ENCODE results near the gene TTF1.

The TTF1 gene

DNA sequence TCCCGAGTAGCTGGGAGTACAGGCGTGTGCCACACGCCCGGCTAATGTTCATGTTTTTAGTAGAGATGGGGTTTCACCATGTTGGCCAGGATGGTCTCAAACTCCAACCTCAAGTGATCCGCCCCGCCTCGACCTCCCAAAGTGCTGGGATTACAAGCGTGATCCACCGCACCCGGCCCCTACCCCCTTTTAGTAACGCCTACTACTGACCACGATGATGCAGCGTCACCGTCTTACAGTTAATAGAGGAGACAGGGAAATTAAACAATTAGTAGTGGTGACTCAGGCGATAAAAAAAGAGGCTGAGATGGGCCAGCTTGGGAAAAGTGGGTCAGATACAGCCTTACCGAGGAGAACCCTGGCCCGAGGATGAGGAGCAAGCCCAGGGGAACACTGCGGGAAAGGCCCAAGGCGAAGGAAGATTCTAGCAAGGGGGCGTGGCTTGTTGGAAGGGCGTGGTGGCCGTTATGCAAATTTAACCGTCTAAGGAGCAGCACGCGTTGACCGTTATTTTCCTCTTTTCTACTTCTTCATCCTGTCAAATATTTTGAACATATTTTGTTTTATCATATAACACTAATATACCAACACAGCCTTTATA lies 50.2 kb downstream of the TTF1 start:
- DNase-seq, result no peak

DNA sequence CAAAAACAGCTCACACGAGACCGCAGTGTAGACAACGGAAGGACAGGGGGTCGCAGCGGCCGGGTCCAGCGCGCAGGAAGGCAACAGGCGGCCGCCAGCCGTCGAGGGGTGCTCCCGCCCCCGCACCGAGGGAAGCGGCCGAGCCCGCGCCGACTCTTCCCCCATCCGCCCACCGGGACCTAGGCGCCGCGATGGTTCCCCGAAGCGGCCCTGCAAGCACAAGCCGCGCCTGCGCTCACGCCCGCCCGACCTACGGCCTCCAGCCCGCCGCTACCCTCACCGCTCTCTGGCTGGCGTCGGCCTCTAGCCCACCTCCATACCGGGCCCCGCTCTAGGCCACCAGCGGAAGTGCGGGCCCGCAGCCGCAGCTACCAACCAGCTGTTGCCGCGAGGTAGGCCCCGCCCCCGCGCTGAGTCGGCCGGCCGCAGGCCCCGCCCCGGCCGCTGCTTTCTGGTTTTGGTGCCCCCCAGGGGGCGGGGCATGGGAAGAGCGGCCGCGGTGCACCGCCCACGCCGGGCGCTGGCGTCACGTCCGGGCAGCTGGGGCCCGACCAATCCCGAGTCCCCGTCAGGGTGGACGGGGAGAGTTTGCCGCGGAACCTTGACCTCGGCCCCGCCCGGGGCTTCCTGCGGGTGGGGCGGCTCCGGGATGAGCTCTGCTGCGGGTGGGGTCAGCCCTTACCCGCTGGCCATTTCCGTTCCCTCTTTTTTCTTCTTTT lies 51.8 kb downstream of the TTF1 start, which contains the start of gene SETX:
SETX (minus strand) TSS at position 350 of the 719 bp plus-strand sequence. CDS start 5,558 bp downstream, outside the sequence.
- peak; percentile 91 to 98 (median 95) for DNase-seq

DNA sequence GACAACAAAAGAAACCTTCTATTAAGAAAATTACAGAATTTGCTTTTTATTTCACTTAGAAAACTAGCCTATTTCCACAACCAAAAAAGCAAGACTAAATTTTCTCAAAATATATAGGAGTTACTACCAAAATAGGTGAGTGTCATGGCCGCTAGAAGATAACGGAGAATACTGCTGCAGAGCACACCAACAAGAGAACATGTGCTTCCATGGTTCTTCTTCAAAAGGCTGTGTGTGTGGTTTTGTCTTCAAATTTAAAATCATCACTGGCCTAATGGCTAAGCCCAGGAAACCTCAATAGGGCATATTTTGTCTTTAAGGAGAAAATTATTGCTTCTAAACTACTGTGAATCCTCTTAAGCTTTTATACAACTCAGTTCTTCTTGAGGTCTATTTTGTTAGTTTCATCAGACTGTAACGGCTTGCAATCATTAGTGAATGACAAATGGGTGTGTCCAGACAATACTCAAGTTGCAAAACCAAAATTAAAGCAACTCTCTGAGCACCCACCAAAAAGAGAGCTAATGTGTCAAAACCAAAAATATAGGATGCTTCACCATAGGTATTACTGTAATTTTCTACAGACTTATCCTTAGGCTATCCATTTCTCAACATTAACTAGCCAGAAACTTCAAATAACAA lies 55.1 kb downstream of the TTF1 start:
- no peak for DNase-seq

DNA sequence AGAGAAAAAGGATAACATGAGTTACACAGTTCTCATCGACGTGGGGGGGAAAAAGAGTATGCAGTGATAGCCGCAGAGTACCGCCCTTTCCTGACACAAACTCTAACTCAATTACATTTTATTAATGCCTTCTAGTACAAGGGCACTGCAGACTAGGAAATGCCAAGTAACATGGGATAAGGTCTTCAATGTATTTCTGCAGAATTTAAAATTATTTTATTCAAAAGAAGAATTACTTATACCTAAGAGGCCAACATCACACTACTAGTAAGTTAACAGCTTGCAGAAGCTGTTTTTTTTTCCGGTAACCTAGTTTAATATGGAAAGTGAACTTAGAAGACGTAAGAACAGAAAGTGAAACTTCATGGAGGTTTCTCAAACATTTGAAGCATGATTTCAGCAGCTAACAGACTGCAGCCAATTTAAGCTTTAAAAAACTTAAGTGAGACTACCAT lies 55.8 kb downstream of the TTF1 start:
- DNase-seq, result no peak

DNA sequence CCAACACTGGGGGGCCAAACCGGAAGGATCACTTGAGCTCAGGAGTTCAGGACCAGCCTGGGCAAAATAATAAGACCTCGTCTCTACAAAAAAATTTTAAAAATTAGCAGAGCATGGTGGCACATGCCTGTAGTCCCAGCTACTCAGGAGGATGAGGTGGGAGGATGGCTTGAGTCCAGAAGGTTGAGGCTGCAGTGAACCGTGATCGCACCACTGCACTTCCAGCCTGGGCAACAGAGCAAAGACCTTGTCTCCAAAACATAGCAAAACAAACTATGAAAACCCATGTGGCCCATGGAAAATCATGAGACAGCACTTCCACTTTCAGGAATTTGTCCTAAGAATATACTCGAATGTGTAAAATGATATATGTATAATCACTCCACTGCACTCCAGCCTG lies 58.0 kb downstream of the TTF1 start:
- no peak for DNase-seq

DNA sequence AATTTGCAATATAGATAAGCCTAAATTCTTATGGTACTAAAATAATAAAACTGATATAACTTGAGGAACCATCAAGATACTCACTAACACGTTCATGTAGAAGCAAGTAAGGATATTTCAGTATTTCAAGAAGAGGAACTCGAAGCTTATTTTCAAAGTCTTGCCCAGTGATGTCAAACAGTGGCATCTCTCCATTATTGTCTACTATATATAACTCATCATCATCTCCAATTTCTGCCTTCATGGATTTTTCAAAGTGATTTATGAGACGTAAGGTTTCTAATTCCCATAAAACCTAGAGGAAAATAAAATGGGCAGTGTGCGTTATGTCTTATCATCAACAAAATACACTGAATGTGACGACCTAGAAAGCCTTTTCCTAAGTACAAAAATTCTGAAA lies 60.5 kb downstream of the TTF1 start:
- no peak for DNase-seq

DNA sequence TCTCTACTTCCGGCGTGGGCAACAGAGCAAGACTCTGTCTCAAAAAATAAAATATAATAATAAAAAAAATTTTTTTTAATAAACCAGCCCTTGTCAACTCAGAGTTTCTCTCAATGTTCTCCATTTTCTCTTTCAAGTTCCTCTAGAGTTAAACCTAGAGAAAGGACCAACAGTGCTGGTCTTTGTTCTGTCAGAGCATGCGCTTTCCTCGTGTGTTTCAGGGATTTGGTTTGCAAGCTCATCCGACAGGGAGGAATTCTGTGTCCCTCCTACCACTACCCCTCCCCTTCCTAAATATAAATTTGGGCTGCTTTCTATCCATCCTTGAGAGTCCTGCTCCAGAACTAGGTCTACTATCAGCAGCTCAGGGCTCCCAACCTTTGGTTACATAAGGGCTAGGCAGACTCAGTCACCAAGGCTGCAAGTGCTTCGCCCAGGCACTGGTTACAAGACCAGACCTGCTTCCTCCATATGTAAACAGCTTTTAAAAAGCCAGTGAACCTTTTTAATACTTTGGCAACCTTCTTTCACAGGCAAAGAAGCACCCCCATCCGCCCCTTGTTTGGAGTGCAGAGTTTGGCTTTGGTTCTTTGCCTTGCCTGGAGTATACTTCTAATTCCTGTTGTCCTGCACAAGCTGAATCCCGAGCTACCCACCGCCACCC lies 65.3 kb downstream of the TTF1 start:
- DNase-seq, result no peak

DNA sequence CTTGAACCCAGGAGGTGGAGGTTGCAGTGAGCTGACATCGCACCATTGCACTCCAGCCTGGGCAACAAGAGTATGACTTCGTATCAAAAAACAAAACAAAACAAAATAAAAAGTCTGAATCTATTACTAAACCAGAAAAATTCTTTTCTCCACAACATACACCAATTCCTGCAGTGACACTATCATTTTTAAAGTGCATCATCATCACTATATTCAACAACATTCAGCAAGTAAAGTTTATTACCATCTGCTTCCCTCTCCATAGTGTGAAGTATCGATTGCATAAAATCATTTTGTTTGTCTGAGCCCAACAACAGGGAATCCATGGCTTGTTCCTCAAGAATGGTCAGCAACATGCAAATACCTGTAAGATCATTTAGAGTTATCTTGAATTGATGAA lies 72.3 kb downstream of the TTF1 start:
- no peak for DNase-seq

DNA sequence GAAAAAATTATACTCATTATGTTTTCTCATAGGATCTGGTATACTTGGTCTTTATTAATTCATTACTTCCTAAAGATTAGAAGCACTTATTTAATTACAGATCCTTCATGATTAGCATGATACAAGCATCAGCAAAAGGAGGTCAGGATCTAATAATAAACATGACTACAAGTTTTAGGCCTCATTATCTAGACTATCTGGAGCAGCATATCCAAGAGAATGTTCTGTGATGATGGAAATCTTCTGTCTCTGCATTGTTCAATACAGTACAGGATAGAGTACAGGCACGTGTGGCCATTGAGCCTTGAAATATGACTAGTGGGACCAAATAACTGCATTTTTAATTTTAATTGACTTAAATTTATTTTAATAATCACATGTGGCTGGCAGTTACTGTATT lies 73.1 kb downstream of the TTF1 start:
- DNase-seq, result no peak

DNA sequence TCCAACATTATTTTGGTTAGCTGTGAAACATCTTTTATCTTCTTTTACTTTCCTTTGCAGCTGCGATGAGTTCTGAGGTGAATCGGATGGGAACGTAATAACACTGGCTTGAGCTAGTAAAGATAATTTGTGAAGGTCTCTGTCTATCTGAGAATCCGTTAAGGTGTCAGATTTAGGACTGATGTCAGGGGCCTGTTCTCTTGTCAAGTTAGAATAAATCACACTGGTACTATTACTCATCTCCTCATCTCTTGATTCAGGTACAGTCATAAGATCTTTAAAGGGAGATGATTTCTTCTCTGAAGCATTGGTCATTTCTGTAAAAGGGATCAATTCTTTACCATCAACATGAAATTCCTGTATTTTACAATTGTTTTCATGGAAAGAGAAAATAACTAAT lies 78.1 kb downstream of the TTF1 start:
- DNase-seq, result no peak

DNA sequence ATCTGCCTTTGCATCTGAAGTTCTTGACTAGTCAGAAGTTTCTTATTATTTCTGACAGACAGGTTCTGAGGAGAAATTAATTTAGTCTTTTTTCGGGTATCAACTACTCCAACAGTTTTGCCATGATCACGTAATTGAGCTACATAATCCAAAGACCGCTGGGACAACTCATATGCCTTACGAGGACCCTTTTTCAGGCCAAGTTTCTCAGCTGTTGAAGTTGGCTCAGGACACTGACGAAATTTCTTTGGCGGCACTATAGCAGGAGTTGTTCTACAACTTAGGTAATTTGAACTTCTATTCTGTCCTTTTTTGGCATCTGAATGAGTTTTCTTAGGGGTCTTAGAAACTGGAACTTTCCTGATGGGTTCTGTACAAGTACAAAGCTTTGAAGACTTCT lies 79.1 kb downstream of the TTF1 start:
- no peak for DNase-seq

Measured in activated CD4-positive, CD25-positive, alpha-beta regulatory T cell (primary cell).